ENCODE results near the gene SPECC1L. TPM values are rescaled to one million over a fixed set of nuclear protein-coding genes. Genes with fewer than 3 reads are reported as not detected.
"Not testable (repeated sequence)": the region's sequence is repeated elsewhere in the genome, so short reads cannot be mapped to it uniquely, and the experiment has no call there.

Gene SPECC1L
- total RNA-seq, 6 donors from 2014 or later: 37.7 to 80.6 (median 62.3) TPM

DNA sequence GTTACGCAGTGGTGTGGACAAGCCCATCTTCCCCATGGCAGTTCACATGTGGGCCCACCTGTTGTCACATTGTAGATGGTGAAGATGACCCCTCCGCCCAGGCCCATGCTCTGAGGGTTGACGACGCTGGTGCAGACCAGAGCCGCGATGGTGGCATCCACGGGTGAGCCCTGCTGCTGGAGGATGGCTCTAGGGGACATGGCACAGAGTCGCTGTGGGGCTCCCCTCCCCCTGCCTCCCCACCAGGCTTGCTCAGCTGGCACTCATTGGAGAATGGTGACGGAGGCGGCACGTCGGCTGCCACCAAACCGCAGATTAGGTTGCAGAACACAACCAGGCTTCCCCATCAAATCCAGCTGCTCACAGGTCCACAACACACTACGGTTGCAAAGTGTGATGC lies 36.8 kb upstream of the SPECC1L start:
- no peak for ATAC-seq (ENCODE audit: low FRiP score in 2 of 2)
- no peak overlapping the region for H3K27ac ChIP-seq

DNA sequence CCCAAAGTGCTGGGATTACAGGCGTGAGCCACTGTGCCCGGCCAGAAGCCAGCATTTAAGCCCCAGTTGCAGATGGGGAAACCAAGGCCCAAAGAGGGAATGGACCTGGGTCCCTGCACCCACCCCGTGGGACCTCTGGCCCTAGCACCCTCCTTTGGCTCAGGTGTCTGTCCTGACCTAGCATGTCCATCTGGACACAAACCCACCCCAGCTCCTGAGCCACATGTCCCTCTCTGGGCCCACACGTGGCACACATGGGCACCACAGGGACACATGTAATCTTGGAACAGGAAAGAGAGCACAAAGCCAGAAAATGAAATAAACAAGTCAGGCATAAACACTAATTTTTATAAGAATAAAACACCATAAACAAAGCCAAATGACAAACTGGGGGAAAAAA lies 35.3 kb upstream of the SPECC1L start:
- no peak for TF ChIP-seq EP300 (IDR thresholded peaks at IDR 0.05)
- DNase-seq: no peak
- no peak overlapping the region for H3K4me3 ChIP-seq
- ATAC-seq (ENCODE audit: low FRiP score in 2 of 2): no peak
- peaks cover 0 to 7% (median 2%) of the 10 kb centered on the region in 4 donors for H3K36me3 ChIP-seq
- no peaks in the 10 kb centered on the region for H3K4me1 ChIP-seq
- 79 to 93% methylated on average over 1 to 4 of the region's 4 CpGs for WGBS, 2 donors
- no peak overlapping the region for H3K27ac ChIP-seq
- H3K27me3 ChIP-seq: no peaks in the 10 kb centered on the region
- H3K9me3 ChIP-seq: no peaks in the 10 kb centered on the region

More for the DNA sequence above, 36.8 kb upstream of the SPECC1L start:
- no peaks in the 10 kb centered on the region for H3K4me1 ChIP-seq
- H3K9me3 ChIP-seq: no peaks in the 10 kb centered on the region
- H3K4me3 ChIP-seq: no peak overlapping the region
- no peaks in the 10 kb centered on the region for H3K27me3 ChIP-seq
- H3K36me3 ChIP-seq: peaks cover 0 to 7% (median 2%) of the 10 kb centered on the region in 4 donors
- no peak for DNase-seq
- no peak for TF ChIP-seq POLR2A (IDR thresholded peaks at IDR 0.05)
- TF ChIP-seq EP300 (IDR thresholded peaks at IDR 0.05): no peak
- TF ChIP-seq CTCF (IDR thresholded peaks at IDR 0.05): no peak
- WGBS, 2 donors: 90 to 100% methylated on average over 5 to 14 of the region's 14 CpGs

DNA sequence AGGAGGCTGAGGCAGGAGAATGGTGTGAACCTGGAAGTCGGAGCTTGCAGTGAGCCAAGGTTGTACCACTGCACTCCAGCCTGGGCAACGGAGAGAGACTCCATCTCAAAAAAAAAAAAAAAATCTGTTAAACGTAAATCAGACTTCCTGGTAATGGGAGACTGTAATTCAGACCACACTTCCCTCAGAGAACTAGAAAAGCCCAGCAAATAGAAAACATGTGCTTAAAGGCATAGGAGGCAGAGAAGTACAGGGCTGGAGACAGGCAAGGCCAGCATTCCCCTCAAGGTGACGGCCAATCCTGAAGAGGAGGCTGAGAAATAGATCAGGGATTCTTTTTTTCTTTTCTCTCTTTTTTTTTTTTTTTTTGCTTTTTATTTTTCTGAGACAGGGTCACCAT lies 34.0 kb upstream of the SPECC1L start:
- WGBS, 2 donors: 74 to 76% methylated on average over 4 of the region's 4 CpGs

GRCh38 chr22:24238101-24238694 lies 32.4 kb upstream of the SPECC1L start:
- H3K4me1 ChIP-seq: peaks cover 12 to 14% (median 13%) of the 10 kb centered on the region in 4 donors
- WGBS, 2 donors: 96% methylated on average over 13 of the region's 13 CpGs
- not testable (repeated sequence) for H3K27me3 ChIP-seq; DNase-seq; ATAC-seq (ENCODE audit: low FRiP score in 2 of 2); H3K36me3 ChIP-seq; H3K27ac ChIP-seq; H3K9me3 ChIP-seq; H3K4me3 ChIP-seq

More for the DNA sequence above, 34.0 kb upstream of the SPECC1L start:
- Histone ChIP-seq H3K9me3 (no peaks in the 10 kb centered on the region), H3K27me3 (no peaks in the 10 kb centered on the region), H3K27ac (no peak overlapping the region), H3K4me1 (no peaks in the 10 kb centered on the region), H3K36me3 (peaks cover 0 to 6% (median 2%) of the 10 kb centered on the region in 4 donors), H3K4me3 (no peak overlapping the region)
- no peak for DNase-seq
- TF ChIP-seq POLR2A (IDR thresholded peaks at IDR 0.05) (no peak), CTCF (IDR thresholded peaks at IDR 0.05) (no peak), POLR2AphosphoS5 (IDR thresholded peaks at IDR 0.05) (no peak)
- ATAC-seq (ENCODE audit: low FRiP score in 2 of 2): no peak

GRCh38 chr22:24240381-24240780 lies 30.2 kb upstream of the SPECC1L start:
- Histone ChIP-seq H3K36me3 (no peaks in the 10 kb centered on the region), H3K27ac (no peak overlapping the region), H3K27me3 (no peaks in the 10 kb centered on the region), H3K9me3 (no peaks in the 10 kb centered on the region), H3K4me3 (no peak overlapping the region), H3K4me1 (peaks cover 29 to 32% (median 31%) of the 10 kb centered on the region in 4 donors)
- DNase-seq: no peak
- TF ChIP-seq CTCF (IDR thresholded peaks at IDR 0.05) (no peak), POLR2AphosphoS5 (IDR thresholded peaks at IDR 0.05) (no peak), EP300 (IDR thresholded peaks at IDR 0.05) (no peak), POLR2A (IDR thresholded peaks at IDR 0.05) (no peak)
- WGBS, 2 donors: 94 to 97% methylated on average over 6 of the region's 6 CpGs
- ATAC-seq (ENCODE audit: low FRiP score in 2 of 2): no peak

- not testable (repeated sequence) for H3K27me3 ChIP-seq; DNase-seq; H3K36me3 ChIP-seq; ATAC-seq (ENCODE audit: low FRiP score in 2 of 2); H3K4me3 ChIP-seq; H3K9me3 ChIP-seq; H3K27ac ChIP-seq
- WGBS, 2 donors: 83% methylated on average over 9 of the region's 9 CpGs
- peaks cover 36 to 40% (median 38%) of the 10 kb centered on the region in 4 donors for H3K4me1 ChIP-seq
Measured at GRCh38 chr22:24240985-24241692, 29.5 kb upstream of the SPECC1L start.

Data from upper lobe of left lung (tissue), 6 donors.